ENCODE results near the gene EPHA7. TPM values are rescaled to one million over a fixed set of nuclear protein-coding genes. Genes with fewer than 3 reads are reported as not detected.
A peak's percentile ranks its signal among the peaks of the same experiment; 100 is the strongest.

Gene EPHA7
- total RNA-seq, 1 experiment from 2014 or later = 9.5 TPM

DNA sequence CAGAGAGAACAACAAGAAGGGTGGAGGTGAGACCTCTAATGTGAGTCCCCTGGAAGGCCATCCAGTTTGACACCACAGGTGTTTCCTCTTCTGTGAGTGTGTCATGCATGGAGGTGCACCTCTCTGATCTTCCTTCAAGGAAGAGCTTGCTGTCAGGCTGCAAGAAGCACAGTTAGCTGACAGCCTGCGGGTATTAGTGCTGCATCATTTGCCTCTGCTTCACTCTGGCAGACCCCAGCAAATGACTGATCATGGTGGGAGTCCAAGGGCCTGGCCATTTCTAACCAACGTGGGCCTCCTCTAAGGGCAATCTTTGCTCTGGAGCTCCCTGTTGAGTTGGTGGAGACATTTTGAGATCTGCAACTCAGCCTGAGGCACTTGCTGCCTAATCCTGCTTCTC, 206.3 kb downstream of the EPHA7 start:
- no peak for DNase-seq
- TF ChIP-seq, protein P1, sequence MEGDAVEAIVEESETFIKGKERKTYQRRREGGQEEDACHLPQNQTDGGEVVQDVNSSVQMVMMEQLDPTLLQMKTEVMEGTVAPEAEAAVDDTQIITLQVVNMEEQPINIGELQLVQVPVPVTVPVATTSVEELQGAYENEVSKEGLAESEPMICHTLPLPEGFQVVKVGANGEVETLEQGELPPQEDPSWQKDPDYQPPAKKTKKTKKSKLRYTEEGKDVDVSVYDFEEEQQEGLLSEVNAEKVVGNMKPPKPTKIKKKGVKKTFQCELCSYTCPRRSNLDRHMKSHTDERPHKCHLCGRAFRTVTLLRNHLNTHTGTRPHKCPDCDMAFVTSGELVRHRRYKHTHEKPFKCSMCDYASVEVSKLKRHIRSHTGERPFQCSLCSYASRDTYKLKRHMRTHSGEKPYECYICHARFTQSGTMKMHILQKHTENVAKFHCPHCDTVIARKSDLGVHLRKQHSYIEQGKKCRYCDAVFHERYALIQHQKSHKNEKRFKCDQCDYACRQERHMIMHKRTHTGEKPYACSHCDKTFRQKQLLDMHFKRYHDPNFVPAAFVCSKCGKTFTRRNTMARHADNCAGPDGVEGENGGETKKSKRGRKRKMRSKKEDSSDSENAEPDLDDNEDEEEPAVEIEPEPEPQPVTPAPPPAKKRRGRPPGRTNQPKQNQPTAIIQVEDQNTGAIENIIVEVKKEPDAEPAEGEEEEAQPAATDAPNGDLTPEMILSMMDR (conservative IDR thresholded peaks at IDR 0.05) = no peak
- no peak overlapping the region for H2AFZ ChIP-seq (ENCODE audit: low read length)
- Mint-ChIP-seq H3K27ac (peak overlapping the region in 1 of 3 experiments; percentile 59; a peak in 2 of 7 replicates), H3K9me3 (peaks cover 0 to 2% of the 10 kb centered on the region in 2 experiments; a peak in 2 of 5 replicates), H3K27me3 (ENCODE audit: low read depth) (no peaks in the 10 kb centered on the region), H3K4me3 (no peak overlapping the region), H3K4me1 (peaks cover 3 to 13% of the 10 kb centered on the region in 2 experiments; a peak in 3 of 4 replicates), H3K36me3 (ENCODE audit: insufficient read depth in 1 of 3, low read depth in 3 of 3) (no peaks in the 10 kb centered on the region; a peak in 1 of 7 replicates)
- no peak overlapping the region for H3T11ph ChIP-seq (ENCODE audit: low read length)
- H3K79me1 ChIP-seq (ENCODE audit: insufficient read depth, low read depth, low read length, poor library complexity, severe bottlenecking) = no peaks in the 10 kb centered on the region
- H2BK15ac ChIP-seq (ENCODE audit: low read depth, low read length) = no peak overlapping the region
- 0 out of 2 replicates have a peak, but pooled peaks cover 2% of the 10 kb centered on the region for H3K4me1 ChIP-seq (ENCODE audit: insufficient read depth, low read length)
- H3K27ac ChIP-seq (ENCODE audit: insufficient read length, low read depth, low read length) = no peak overlapping the region
- no peak overlapping the region for H3K56ac ChIP-seq (ENCODE audit: insufficient read length, low read depth, low read length)
- no peak overlapping the region for H2BK12ac ChIP-seq (ENCODE audit: insufficient read length, low read depth, low read length)
- no peak overlapping the region for H3K14ac ChIP-seq (ENCODE audit: insufficient read depth, low read length)
- no peak overlapping the region for H3K9ac ChIP-seq (ENCODE audit: extremely low read depth, insufficient read length, low read length)
- WGBS (ENCODE audit: extremely low coverage, insufficient read length, low lambda C conversion rate) = no CpG with 5 or more reads among the region's 2 CpGs
- H3K27me3 ChIP-seq (ENCODE audit: insufficient read depth, low read length) = no peaks in the 10 kb centered on the region
- no peak overlapping the region for H4K5ac ChIP-seq (ENCODE audit: insufficient read length, low read depth, low read length)
- H2AK5ac ChIP-seq (ENCODE audit: insufficient read length, low read length) = no peak overlapping the region
- no peak overlapping the region for H2BK5ac ChIP-seq (ENCODE audit: insufficient read length, low read length)
- no peak overlapping the region for H3K4me2 ChIP-seq (ENCODE audit: insufficient read depth, insufficient read length, low read length)
- no peak overlapping the region for H3K18ac ChIP-seq (ENCODE audit: insufficient read length, low read depth, low read length)
- H3K79me2 ChIP-seq (ENCODE audit: insufficient read depth, low read length) = no peaks in the 10 kb centered on the region
- H2BK120ac ChIP-seq (ENCODE audit: low read depth, low read length, poor library complexity, severe bottlenecking) = no peak overlapping the region
- no peak overlapping the region for H3K23ac ChIP-seq (ENCODE audit: insufficient read length, low read depth, low read length)
- H4K20me1 ChIP-seq (ENCODE audit: control insufficient read depth, insufficient read depth, insufficient read length) = no peaks in the 10 kb centered on the region
- no peak overlapping the region for H4K91ac ChIP-seq (ENCODE audit: insufficient read length, low read depth, low read length)
- no peak overlapping the region for H2BK20ac ChIP-seq (ENCODE audit: low read depth, low read length, poor library complexity, severe bottlenecking)
- H3K23me2 ChIP-seq (ENCODE audit: insufficient read length, low read depth, low read length, poor library complexity, severe bottlenecking) = no peaks in the 10 kb centered on the region
- no peaks in the 10 kb centered on the region for H3K9me3 ChIP-seq (ENCODE audit: control insufficient read depth, low read depth, low read length)
- H3K4ac ChIP-seq (ENCODE audit: low read depth, low read length) = no peak overlapping the region
- no peak overlapping the region for H4K8ac ChIP-seq (replicated peaks; ENCODE audit: insufficient read length, low read depth, low read length)

All from H9 (cell line).